CD14-positive monocyte (primary cell): ENCODE measurements around the gene NEK9. TPM values are rescaled to one million over a fixed set of nuclear protein-coding genes. Genes with fewer than 3 reads are reported as not detected.

Source experiments
- DNase-seq, 3 donors: peaks; one replicate each; pipeline ENCODE4 v3.0.0-alpha.2; 2011 to 2022
- H2AFZ ChIP-seq: 2 replicates; pipeline ENCODE4 v1.6.0; 2012; ENCODE audit warnings: mild to moderate bottlenecking, low read depth, low read length, inconsistent platforms; ENCODE audit not compliant: insufficient read depth, poor library complexity, severe bottlenecking
- H3K27ac ChIP-seq, 2 donors: 1 replicate in 1 of 2; 2 replicates in 1 of 2; pipeline ENCODE4 v1.5.1; 2012 to 2013; ENCODE audit warnings: low read length in 2 of 2, control low read depth in 1 of 2, inconsistent platforms in 1 of 2, low read depth in 1 of 2, mild to moderate bottlenecking in 1 of 2
- H3K27me3 ChIP-seq, 2 donors: one replicate each; pipeline versions ENCODE4 v1.6.0 to v1.6.1; 2011 to 2013; ENCODE audit warnings: low read length in 2 of 2; ENCODE audit not compliant: control insufficient read depth in 2 of 2, insufficient read depth in 2 of 2
- H3K36me3 ChIP-seq, 2 donors: replicated peaks in 1 of 2; 1 replicate in 1 of 2; 2 replicates in 1 of 2; pipeline versions ENCODE4 v1.5.1 to v1.6.1; 2012 to 2013; ENCODE audit warnings: low read length in 2 of 2, control low read depth in 1 of 2, inconsistent platforms in 1 of 2, mild to moderate bottlenecking in 1 of 2; ENCODE audit not compliant: insufficient read depth in 2 of 2, control insufficient read depth in 1 of 2
- H3K4me1 ChIP-seq, 2 donors: 1 replicate in 1 of 2; 2 replicates in 1 of 2; pipeline versions ENCODE4 v1.5.1 to v1.6.1; 2012 to 2013; ENCODE audit warnings: low read length in 2 of 2, control low read depth in 1 of 2, inconsistent platforms in 1 of 2, mild to moderate bottlenecking in 1 of 2, moderate library complexity in 1 of 2; ENCODE audit not compliant: insufficient read depth in 2 of 2, control insufficient read depth in 1 of 2
- H3K4me2 ChIP-seq: replicated peaks from 2 replicates; pipeline ENCODE3; 2012; ENCODE audit warnings: low read length, moderate library complexity, mild to moderate bottlenecking; ENCODE audit not compliant: poor library complexity, severe bottlenecking; ENCODE audit errors: extremely low read depth
- H3K4me3 ChIP-seq, 3 experiments: fragments of 200-600 bp in 1 of 3; sonication (generic) in 1 of 3; replicated peaks in 1 of 3; 1 replicate in 2 of 3; 2 replicates in 1 of 3; pipeline ENCODE4 v1.5.1; 2011 to 2013; ENCODE audit warnings: low read length in 3 of 3, mild to moderate bottlenecking in 3 of 3, control low read depth in 2 of 3, low read depth in 2 of 3, inconsistent platforms in 1 of 3, moderate library complexity in 1 of 3
- H3K79me2 ChIP-seq: 2 replicates; pipeline ENCODE4 v1.6.0; 2012; ENCODE audit warnings: mild to moderate bottlenecking, control low read depth, inconsistent platforms, low read length, moderate library complexity; ENCODE audit not compliant: insufficient read depth
- H3K9ac ChIP-seq: 2 replicates; pipeline ENCODE4 v1.6.0; 2017; ENCODE audit warnings: low read length, mild to moderate bottlenecking; ENCODE audit not compliant: insufficient read depth, poor library complexity, severe bottlenecking
- H3K9me3 ChIP-seq, 2 donors: replicated peaks in 1 of 2; 1 replicate in 1 of 2; 2 replicates in 1 of 2; pipeline versions ENCODE4 v1.5.1 to v1.6.1; 2012 to 2013; ENCODE audit warnings: low read length in 2 of 2, control low read depth in 1 of 2; ENCODE audit not compliant: control insufficient read depth in 1 of 2, insufficient read depth in 1 of 2
- H4K20me1 ChIP-seq: 2 replicates; pipeline ENCODE4 v1.6.0; 2012; ENCODE audit warnings: mild to moderate bottlenecking, low read length, control low read depth, moderate library complexity; ENCODE audit not compliant: insufficient read depth
- H3K27ac Mint-ChIP-seq, 7 donors: one replicate each; pipeline ENCODE4 v1.8.0; 2020; ENCODE audit warnings: mild to moderate bottlenecking in 7 of 7, mixed read lengths in 7 of 7, moderate library complexity in 6 of 7, inconsistent platforms in 2 of 7
- H3K27me3 Mint-ChIP-seq, 3 donors: one replicate each; pipeline ENCODE4 v1.8.0; 2021 to 2022; ENCODE audit warnings: low read depth in 3 of 3, mild to moderate bottlenecking in 3 of 3, mixed read lengths in 3 of 3, moderate library complexity in 3 of 3, inconsistent platforms in 1 of 3
- H3K36me3 Mint-ChIP-seq, 2 donors: one replicate each; pipeline ENCODE4 v1.8.0; 2020; ENCODE audit warnings: mixed read lengths in 2 of 2, inconsistent platforms in 1 of 2, mild to moderate bottlenecking in 1 of 2
- H3K4me1 Mint-ChIP-seq: one replicate; pipeline ENCODE4 v1.8.0; 2020; ENCODE audit warnings: mild to moderate bottlenecking, mixed read lengths
- H3K4me3 Mint-ChIP-seq, 2 donors: one replicate each; pipeline ENCODE4 v1.8.0; 2020; ENCODE audit warnings: mild to moderate bottlenecking in 2 of 2, mixed read lengths in 2 of 2, moderate library complexity in 1 of 2
- H3K9me3 Mint-ChIP-seq, 7 donors: one replicate each; pipeline ENCODE4 v1.8.0; 2020 to 2022; ENCODE audit warnings: mixed read lengths in 7 of 7, mild to moderate bottlenecking in 6 of 7, moderate library complexity in 6 of 7, inconsistent platforms in 2 of 7
- WGBS: methylation state at CpG from one replicate; pipeline ENCODE4 v1.1.5; 2013; ENCODE audit warnings: missing lambda C conversion rate; ENCODE audit not compliant: insufficient coverage; 5-methylcytosine and 5-hydroxymethylcytosine counted together
- intact Hi-C, 2 donors: fragments of 100-400 bp; cut with micrococcal nuclease; formaldehyde crosslinking; loops; one replicate each; pipeline versions ENCODE4 v1.15.0 to v1.15.1; 2023
- polyA plus RNA-seq, 3 donors: library from polyadenylated mRNA; depleted of rRNA in 1 of 3; unstranded in 2 of 3; stranded (reverse) in 1 of 3; fragments of 300-500 nt in 2 of 3; fragments of >200 nt in 1 of 3; fragmentation: Illumina TruSeq in 2 of 3; gene quantifications; 1 replicate in 2 of 3; 2 replicates in 1 of 3; pipeline ENCODE4 v1.2.3, GENCODE V29; 2012 to 2021
- TF ChIP-seq, protein P1 (sequence below): fragments of 200-600 bp; IDR thresholded peaks from one replicate; pipeline ENCODE4 v1.8.0; 2022; ENCODE audit warnings: antibody characterized with exemption, mild to moderate bottlenecking

NEK9 gene
- polyA plus RNA-seq, 3 donors = 8.9 to 27.8 (median 10.1) TPM

DNA sequence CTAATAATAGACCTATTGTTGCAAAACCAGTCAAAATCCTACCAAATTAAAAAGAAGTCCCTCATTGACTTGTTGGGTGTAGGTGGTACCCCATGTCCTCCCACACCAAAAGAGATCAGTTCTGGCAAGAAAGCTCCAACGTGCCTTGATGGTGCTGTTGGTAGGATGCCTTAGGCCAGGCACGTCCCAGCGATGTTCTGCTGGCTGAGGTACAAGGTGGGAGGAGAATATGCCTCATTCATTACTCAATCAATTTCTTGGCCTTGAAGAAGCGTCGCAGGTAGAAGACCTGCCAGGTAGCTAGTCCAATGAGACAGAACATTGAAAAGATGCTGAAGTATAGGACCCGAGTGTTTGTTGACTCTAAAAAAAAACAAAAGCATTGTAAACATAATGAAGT lies 7.8 kb upstream of the NEK9 start:
- Histone ChIP-seq H3K9ac (no peak overlapping the region), H3K27ac (peak overlapping the region in 1 of 2 donors; percentile 21), H3K4me2 (no peak overlapping the region), H3K27me3 (no peaks in the 10 kb centered on the region), H3K79me2 (peaks cover 72% of the 10 kb centered on the region), H2AFZ (no peak overlapping the region), H3K4me1 (peaks cover 21 to 22% of the 10 kb centered on the region in 2 donors), H3K4me3 (no peak overlapping the region), H4K20me1 (no peaks in the 10 kb centered on the region), H3K9me3 (no peaks in the 10 kb centered on the region), H3K36me3 (peaks cover 25 to 30% of the 10 kb centered on the region in 2 donors)
- Mint-ChIP-seq H3K36me3 (peaks cover 38 to 62% of the 10 kb centered on the region in 2 donors), H3K9me3 (no peaks in the 10 kb centered on the region), H3K4me3 (no peak overlapping the region), H3K27ac (peak overlapping the region in 2 of 7 donors; percentile 55 to 73), H3K4me1 (peaks cover 23% of the 10 kb centered on the region), H3K27me3 (no peaks in the 10 kb centered on the region)
- intact Hi-C loops = loop anchor here (5.0 kb wide), 4 partner anchors 38 to 353 kb away; partner anchors contain the start of gene FOS (in 1 of the 2)
- TF ChIP-seq, protein P1, sequence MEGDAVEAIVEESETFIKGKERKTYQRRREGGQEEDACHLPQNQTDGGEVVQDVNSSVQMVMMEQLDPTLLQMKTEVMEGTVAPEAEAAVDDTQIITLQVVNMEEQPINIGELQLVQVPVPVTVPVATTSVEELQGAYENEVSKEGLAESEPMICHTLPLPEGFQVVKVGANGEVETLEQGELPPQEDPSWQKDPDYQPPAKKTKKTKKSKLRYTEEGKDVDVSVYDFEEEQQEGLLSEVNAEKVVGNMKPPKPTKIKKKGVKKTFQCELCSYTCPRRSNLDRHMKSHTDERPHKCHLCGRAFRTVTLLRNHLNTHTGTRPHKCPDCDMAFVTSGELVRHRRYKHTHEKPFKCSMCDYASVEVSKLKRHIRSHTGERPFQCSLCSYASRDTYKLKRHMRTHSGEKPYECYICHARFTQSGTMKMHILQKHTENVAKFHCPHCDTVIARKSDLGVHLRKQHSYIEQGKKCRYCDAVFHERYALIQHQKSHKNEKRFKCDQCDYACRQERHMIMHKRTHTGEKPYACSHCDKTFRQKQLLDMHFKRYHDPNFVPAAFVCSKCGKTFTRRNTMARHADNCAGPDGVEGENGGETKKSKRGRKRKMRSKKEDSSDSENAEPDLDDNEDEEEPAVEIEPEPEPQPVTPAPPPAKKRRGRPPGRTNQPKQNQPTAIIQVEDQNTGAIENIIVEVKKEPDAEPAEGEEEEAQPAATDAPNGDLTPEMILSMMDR = no peak
- no peak for DNase-seq
- WGBS = no CpG with 5 or more reads among the region's 6 CpGs

DNA sequence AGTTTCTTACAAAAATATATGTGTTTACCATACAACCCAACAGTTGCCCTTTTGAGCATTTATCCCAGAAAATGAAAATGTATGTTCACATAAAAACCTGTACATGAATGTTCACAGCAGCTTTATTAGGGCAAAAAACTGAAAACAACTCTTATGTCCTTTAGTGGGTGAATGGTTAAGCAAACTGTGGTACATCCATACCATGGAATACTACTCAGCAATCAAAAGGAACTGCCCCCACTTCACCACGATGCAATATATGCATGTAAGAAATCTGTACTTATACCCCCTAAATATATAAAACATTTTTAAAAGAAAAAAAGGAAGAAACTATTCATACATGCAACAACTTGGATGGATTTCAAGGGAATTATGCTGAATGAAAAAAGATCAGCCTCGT lies 6.7 kb upstream of the NEK9 start:
- peaks cover 72% of the 10 kb centered on the region for H3K79me2 ChIP-seq
- peaks cover 38 to 65% of the 10 kb centered on the region in 2 donors for H3K36me3 Mint-ChIP-seq
- no peaks in the 10 kb centered on the region for H3K9me3 ChIP-seq
- H3K4me3 Mint-ChIP-seq = no peak overlapping the region
- peaks cover 16% of the 10 kb centered on the region for H3K4me1 Mint-ChIP-seq
- no peaks in the 10 kb centered on the region for H3K27me3 ChIP-seq
- no CpG with 5 or more reads among the region's 2 CpGs for WGBS
- peaks cover 25 to 30% of the 10 kb centered on the region in 2 donors for H3K36me3 ChIP-seq
- H3K4me3 ChIP-seq = no peak overlapping the region
- H3K27ac ChIP-seq = no peak overlapping the region
- no peak overlapping the region for H3K4me2 ChIP-seq
- H4K20me1 ChIP-seq = no peaks in the 10 kb centered on the region
- H3K27me3 Mint-ChIP-seq = no peaks in the 10 kb centered on the region
- DNase-seq = no peak
- intact Hi-C loops = loop anchor here (2.0 to 5.0 kb wide), 3 partner anchors 149 to 354 kb away; no protein-coding TSS in a partner anchor
- H3K9ac ChIP-seq = no peak overlapping the region
- H3K27ac Mint-ChIP-seq = peak overlapping the region in 3 of 7 donors; percentile 72 to 74 (median 73)
- TF ChIP-seq, protein P1 = no peak
- H3K9me3 Mint-ChIP-seq = no peaks in the 10 kb centered on the region
- no peak overlapping the region for H2AFZ ChIP-seq
- H3K4me1 ChIP-seq = peaks cover 12 to 13% of the 10 kb centered on the region in 2 donors
